ENCODE results near the gene UCK2.

UCK2 gene

GRCh38 chr1:165917166-165917565, 89.8 kb downstream of the UCK2 start:
- H3K36me3 ChIP-seq (ENCODE audit: control insufficient read depth, insufficient read depth, low read length): no peaks in the 10 kb centered on the region
- no peaks in the 10 kb centered on the region for H3K27me3 ChIP-seq (ENCODE audit: control insufficient read depth, insufficient read depth, low read length)
- H3K4me3 ChIP-seq (ENCODE audit: low read depth, low read length): no peak overlapping the region
- H3K4me1 ChIP-seq (ENCODE audit: control insufficient read depth, insufficient read depth, low read length): no peaks in the 10 kb centered on the region
- H3K27ac ChIP-seq (ENCODE audit: low read depth, low read length): no peak overlapping the region
- H3K9me3 ChIP-seq (ENCODE audit: control insufficient read depth, insufficient read depth, low read depth, low read length): no peaks in the 10 kb centered on the region
- no peak overlapping the region for H3K9ac ChIP-seq (ENCODE audit: low read length)

- Histone ChIP-seq H3K4me3 (ENCODE audit: low read depth, low read length) (no peak overlapping the region), H3K9me3 (ENCODE audit: control insufficient read depth, insufficient read depth, low read depth, low read length) (no peaks in the 10 kb centered on the region), H3K27me3 (ENCODE audit: control insufficient read depth, insufficient read depth, low read length) (no peaks in the 10 kb centered on the region), H3K27ac (ENCODE audit: low read depth, low read length) (no peak overlapping the region), H3K9ac (ENCODE audit: low read length) (no peak overlapping the region), H3K36me3 (ENCODE audit: control insufficient read depth, insufficient read depth, low read length) (no peaks in the 10 kb centered on the region), H3K4me1 (ENCODE audit: control insufficient read depth, insufficient read depth, low read length) (no peaks in the 10 kb centered on the region)
These were observed 96.7 kb downstream of the UCK2 start for GRCh38 chr1:165924117-165924516.

- H3K36me3 ChIP-seq (ENCODE audit: control insufficient read depth, insufficient read depth, low read length): no peaks in the 10 kb centered on the region
- H3K4me1 ChIP-seq (ENCODE audit: control insufficient read depth, insufficient read depth, low read length): no peaks in the 10 kb centered on the region
- H3K4me3 ChIP-seq (ENCODE audit: low read depth, low read length): no peak overlapping the region
- no peaks in the 10 kb centered on the region for H3K9me3 ChIP-seq (ENCODE audit: control insufficient read depth, insufficient read depth, low read depth, low read length)
- H3K27ac ChIP-seq (ENCODE audit: low read depth, low read length): no peak overlapping the region
- no peaks in the 10 kb centered on the region for H3K27me3 ChIP-seq (ENCODE audit: control insufficient read depth, insufficient read depth, low read length)
- no peak overlapping the region for H3K9ac ChIP-seq (ENCODE audit: low read length)
These were observed 98.2 kb downstream of the UCK2 start for GRCh38 chr1:165925498-165926079.

DNA sequence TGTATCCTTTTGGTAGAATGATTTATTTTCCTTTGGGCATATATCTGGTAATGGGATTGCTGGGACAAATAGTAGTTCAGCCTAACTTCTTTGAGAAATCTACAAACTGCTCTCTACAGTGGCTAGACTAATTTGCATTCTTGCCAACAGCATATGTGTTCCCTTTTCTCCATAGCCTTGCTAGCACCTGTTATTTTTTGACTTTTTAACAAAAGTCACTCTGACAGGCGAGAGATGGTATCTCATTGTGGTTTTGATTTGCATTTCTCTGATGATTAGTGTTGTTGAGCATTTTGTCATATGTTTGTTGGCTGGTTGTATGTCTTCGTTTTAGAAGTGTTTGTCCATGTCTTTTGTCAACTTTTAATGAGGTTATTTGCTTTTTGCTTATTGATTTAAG, 99.8 kb downstream of the UCK2 start:
- Histone ChIP-seq H3K4me1 (ENCODE audit: control insufficient read depth, insufficient read depth, low read length) (no peaks in the 10 kb centered on the region), H3K27me3 (ENCODE audit: control insufficient read depth, insufficient read depth, low read length) (no peaks in the 10 kb centered on the region), H3K9me3 (ENCODE audit: control insufficient read depth, insufficient read depth, low read depth, low read length) (no peaks in the 10 kb centered on the region), H3K36me3 (ENCODE audit: control insufficient read depth, insufficient read depth, low read length) (no peaks in the 10 kb centered on the region), H3K27ac (ENCODE audit: low read depth, low read length) (no peak overlapping the region), H3K9ac (ENCODE audit: low read length) (no peak overlapping the region), H3K4me3 (ENCODE audit: low read depth, low read length) (no peak overlapping the region)

GRCh38 chr1:165928075-165928731, 100.8 kb downstream of the UCK2 start:
- Histone ChIP-seq H3K27ac (ENCODE audit: low read depth, low read length) (no peak overlapping the region), H3K9ac (ENCODE audit: low read length) (no peak overlapping the region), H3K4me1 (ENCODE audit: control insufficient read depth, insufficient read depth, low read length) (peaks cover 2% of the 10 kb centered on the region), H3K27me3 (ENCODE audit: control insufficient read depth, insufficient read depth, low read length) (no peaks in the 10 kb centered on the region), H3K9me3 (ENCODE audit: control insufficient read depth, insufficient read depth, low read depth, low read length) (no peaks in the 10 kb centered on the region), H3K4me3 (ENCODE audit: low read depth, low read length) (no peak overlapping the region), H3K36me3 (ENCODE audit: control insufficient read depth, insufficient read depth, low read length) (no peaks in the 10 kb centered on the region)

DNA sequence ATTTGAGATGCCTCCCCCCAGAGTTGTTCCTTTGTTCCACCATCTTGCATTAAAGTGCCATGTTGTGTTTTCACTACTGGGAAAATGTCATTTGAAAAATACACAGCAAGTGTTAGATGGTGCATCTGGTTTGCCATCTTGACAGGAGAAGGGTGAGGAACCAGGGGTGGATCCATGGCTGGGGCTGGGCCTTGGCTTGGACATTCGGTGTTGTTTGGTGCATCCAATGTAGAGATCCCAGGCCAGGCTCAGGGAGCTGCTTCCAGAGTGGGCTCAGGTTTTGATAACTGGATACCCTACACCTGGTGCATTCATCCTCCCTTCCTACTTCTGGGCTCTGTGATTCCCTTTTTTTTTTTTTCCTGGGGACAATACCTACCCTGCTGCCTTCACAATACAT, 103.5 kb downstream of the UCK2 start:
- H3K9me3 ChIP-seq (ENCODE audit: control insufficient read depth, insufficient read depth, low read depth, low read length): no peaks in the 10 kb centered on the region
- H3K27ac ChIP-seq (ENCODE audit: low read depth, low read length): no peak overlapping the region
- peaks cover 14% of the 10 kb centered on the region for H3K4me1 ChIP-seq (ENCODE audit: control insufficient read depth, insufficient read depth, low read length)
- no peaks in the 10 kb centered on the region for H3K36me3 ChIP-seq (ENCODE audit: control insufficient read depth, insufficient read depth, low read length)
- H3K4me3 ChIP-seq (ENCODE audit: low read depth, low read length): no peak overlapping the region
- no peaks in the 10 kb centered on the region for H3K27me3 ChIP-seq (ENCODE audit: control insufficient read depth, insufficient read depth, low read length)
- H3K9ac ChIP-seq (ENCODE audit: low read length): no peak overlapping the region

GRCh38 chr1:165933446-165934170, 106.2 kb downstream of the UCK2 start:
- Histone ChIP-seq H3K4me3 (ENCODE audit: low read depth, low read length) (no peak overlapping the region), H3K27ac (ENCODE audit: low read depth, low read length) (no peak overlapping the region), H3K9ac (ENCODE audit: low read length) (no peak overlapping the region), H3K36me3 (ENCODE audit: control insufficient read depth, insufficient read depth, low read length) (no peaks in the 10 kb centered on the region), H3K4me1 (ENCODE audit: control insufficient read depth, insufficient read depth, low read length) (peaks cover 14% of the 10 kb centered on the region), H3K27me3 (ENCODE audit: control insufficient read depth, insufficient read depth, low read length) (no peaks in the 10 kb centered on the region), H3K9me3 (ENCODE audit: control insufficient read depth, insufficient read depth, low read depth, low read length) (no peaks in the 10 kb centered on the region)

DNA sequence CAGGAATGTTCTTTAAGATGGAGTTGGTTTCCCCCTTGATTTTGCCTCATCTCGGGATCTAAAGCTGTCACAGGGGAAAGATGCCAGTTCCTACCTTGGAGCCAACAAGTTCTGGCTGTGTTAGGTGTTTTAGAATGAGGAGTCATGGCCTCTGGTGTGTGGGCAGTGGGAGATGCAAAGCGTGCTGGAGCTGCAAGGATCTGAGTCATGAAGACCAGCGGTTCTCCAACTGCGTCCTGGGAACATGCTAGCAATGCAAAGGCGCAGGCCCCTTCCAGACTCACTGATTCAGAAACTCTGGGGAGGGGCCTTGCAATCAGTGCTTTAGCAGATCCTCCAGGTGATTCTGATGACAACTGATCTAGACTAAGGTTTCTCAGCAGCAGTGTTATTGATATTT, 109.1 kb downstream of the UCK2 start:
- H3K4me3 ChIP-seq (ENCODE audit: low read depth, low read length): no peak overlapping the region
- no peak overlapping the region for H3K9ac ChIP-seq (ENCODE audit: low read length)
- H3K9me3 ChIP-seq (ENCODE audit: control insufficient read depth, insufficient read depth, low read depth, low read length): no peaks in the 10 kb centered on the region
- H3K4me1 ChIP-seq (ENCODE audit: control insufficient read depth, insufficient read depth, low read length): peaks cover 14% of the 10 kb centered on the region
- no peaks in the 10 kb centered on the region for H3K36me3 ChIP-seq (ENCODE audit: control insufficient read depth, insufficient read depth, low read length)
- no peak overlapping the region for H3K27ac ChIP-seq (ENCODE audit: low read depth, low read length)
- H3K27me3 ChIP-seq (ENCODE audit: control insufficient read depth, insufficient read depth, low read length): no peaks in the 10 kb centered on the region

DNA sequence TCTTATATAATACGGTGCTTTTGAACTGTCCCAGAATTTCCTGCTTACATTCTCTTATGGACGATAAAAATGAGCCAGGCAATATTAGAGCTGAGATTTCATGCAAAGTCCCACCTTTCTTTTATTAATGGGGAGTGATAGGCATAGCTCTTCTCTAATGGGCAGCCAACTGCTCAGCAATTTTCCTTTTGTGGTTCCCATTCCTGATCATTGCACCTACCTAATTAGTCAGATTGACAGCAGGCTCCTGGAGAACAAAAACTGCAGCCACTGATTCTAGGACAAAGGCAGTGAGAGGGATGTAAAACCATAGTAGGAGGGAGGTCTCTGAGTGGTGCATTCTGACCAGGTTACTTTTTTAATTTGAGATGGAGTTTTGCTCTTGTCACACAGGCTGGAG, 110.4 kb downstream of the UCK2 start:
- no peaks in the 10 kb centered on the region for H3K9me3 ChIP-seq (ENCODE audit: control insufficient read depth, insufficient read depth, low read depth, low read length)
- H3K27me3 ChIP-seq (ENCODE audit: control insufficient read depth, insufficient read depth, low read length): no peaks in the 10 kb centered on the region
- peaks cover 20% of the 10 kb centered on the region for H3K4me1 ChIP-seq (ENCODE audit: control insufficient read depth, insufficient read depth, low read length)
- H3K36me3 ChIP-seq (ENCODE audit: control insufficient read depth, insufficient read depth, low read length): no peaks in the 10 kb centered on the region
- no peak overlapping the region for H3K4me3 ChIP-seq (ENCODE audit: low read depth, low read length)
- no peak overlapping the region for H3K9ac ChIP-seq (ENCODE audit: low read length)
- H3K27ac ChIP-seq (ENCODE audit: low read depth, low read length): no peak overlapping the region

DNA sequence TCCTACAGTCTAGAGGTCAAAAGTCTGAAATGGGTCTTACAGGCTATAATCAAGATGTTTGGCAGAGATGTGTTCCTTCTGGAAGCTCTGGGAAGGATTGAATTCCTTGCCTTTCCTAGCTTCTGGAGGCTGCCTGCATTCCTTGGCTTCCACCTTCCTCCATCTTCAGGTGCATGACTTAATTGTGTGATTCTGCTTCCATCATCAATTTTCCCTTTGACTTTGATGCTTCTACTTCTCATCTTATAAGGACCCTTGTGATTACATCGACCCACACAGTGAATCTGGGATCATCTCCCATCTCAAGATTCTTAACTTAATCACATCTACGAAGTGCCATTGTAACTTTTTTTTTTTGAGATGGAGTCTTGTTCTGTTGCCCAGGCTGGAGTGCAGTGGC, 111.4 kb downstream of the UCK2 start:
- H3K27ac ChIP-seq (ENCODE audit: low read depth, low read length): no peak overlapping the region
- no peaks in the 10 kb centered on the region for H3K9me3 ChIP-seq (ENCODE audit: control insufficient read depth, insufficient read depth, low read depth, low read length)
- H3K9ac ChIP-seq (ENCODE audit: low read length): no peak overlapping the region
- H3K27me3 ChIP-seq (ENCODE audit: control insufficient read depth, insufficient read depth, low read length): no peaks in the 10 kb centered on the region
- no peak overlapping the region for H3K4me3 ChIP-seq (ENCODE audit: low read depth, low read length)
- H3K36me3 ChIP-seq (ENCODE audit: control insufficient read depth, insufficient read depth, low read length): no peaks in the 10 kb centered on the region
- peaks cover 20% of the 10 kb centered on the region for H3K4me1 ChIP-seq (ENCODE audit: control insufficient read depth, insufficient read depth, low read length)

DNA sequence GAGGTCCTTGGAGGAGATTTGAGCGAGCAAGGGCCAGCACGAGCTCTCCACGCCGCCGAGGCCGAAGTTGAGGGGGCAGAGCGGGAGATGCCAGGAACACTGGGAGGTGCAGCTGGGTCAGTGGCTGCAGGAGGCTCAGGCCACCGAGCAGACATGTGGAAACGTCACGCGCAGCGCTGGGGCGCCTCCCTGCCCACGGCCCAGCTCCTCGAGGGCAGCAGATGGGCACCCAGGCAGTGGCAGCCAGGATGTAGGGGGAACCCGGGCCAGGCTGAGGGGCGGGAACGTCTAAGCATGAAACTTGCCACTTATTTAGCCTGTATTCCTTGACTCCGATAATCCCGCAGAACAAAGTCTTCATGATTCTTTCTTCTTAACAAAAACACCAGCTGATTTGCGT, 114.1 kb downstream of the UCK2 start:
- H3K27me3 ChIP-seq (ENCODE audit: control insufficient read depth, insufficient read depth, low read length): no peaks in the 10 kb centered on the region
- H3K27ac ChIP-seq (ENCODE audit: low read depth, low read length): no peak overlapping the region
- H3K36me3 ChIP-seq (ENCODE audit: control insufficient read depth, insufficient read depth, low read length): no peaks in the 10 kb centered on the region
- no peak overlapping the region for H3K9ac ChIP-seq (ENCODE audit: low read length)
- H3K4me3 ChIP-seq (ENCODE audit: low read depth, low read length): no peak overlapping the region
- H3K9me3 ChIP-seq (ENCODE audit: control insufficient read depth, insufficient read depth, low read depth, low read length): no peaks in the 10 kb centered on the region
- H3K4me1 ChIP-seq (ENCODE audit: control insufficient read depth, insufficient read depth, low read length): peaks cover 14% of the 10 kb centered on the region

Data from HUES6 (cell line).